Measurements from ENCODE around the gene CNTRL.
A peak's percentile ranks its signal among the peaks of the same experiment; 100 is the strongest.
"Not testable (repeated sequence)": the region's sequence is repeated elsewhere in the genome, so short reads cannot be mapped to it uniquely, and the experiment has no call there.

CNTRL gene

DNA sequence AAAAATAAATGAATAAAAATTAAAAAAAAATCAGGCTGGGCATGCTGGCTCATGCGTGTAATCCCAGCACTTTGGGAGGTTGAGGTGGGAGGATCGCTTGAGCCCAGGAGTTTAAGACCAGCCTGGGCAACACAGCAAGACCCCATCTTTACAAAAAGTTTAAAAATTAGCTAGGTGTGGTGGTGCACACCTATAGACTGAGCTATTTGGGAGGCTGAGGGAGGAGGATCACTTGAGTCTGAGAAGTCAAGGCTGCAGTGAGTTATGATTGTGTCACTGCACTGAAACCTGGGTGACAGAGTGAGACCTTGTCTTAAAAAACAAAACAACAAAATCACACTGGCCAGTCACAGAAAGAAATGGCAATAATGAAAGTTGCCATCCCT, 3.4 kb upstream of the CNTRL start:
- no peak for DNase-seq

DNA sequence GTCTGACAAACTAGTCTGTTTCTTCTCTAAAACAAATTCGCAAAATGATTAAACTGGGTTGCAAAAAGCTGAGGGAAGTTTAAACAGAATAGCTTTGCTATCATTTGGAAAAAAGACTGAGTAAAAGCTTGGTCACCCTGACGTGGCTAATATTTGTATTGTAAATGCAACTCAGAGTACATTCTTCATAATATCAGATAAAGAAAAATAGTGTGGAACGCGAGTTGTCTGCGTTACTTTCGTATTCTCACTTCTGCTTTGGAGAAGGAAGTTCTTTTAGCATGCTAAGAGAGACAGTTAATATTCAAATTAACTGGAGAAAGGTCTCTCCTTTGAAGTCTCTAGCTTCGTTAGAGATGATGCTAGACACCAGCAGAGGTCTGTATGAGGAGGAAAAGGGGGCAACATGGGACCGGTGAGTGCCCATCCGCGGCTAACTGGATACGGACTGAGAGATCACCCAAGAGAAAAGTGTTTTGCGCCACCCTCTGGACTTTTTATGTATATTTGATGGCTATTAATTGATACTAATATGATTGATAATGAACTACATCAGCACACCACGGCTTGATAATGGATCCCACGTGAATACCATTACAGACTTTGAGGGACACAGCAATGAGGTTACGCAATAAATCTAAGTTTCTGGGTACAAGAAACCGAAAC, 2.9 kb upstream of the CNTRL start:
- peak; percentile 58 for DNase-seq

DNA sequence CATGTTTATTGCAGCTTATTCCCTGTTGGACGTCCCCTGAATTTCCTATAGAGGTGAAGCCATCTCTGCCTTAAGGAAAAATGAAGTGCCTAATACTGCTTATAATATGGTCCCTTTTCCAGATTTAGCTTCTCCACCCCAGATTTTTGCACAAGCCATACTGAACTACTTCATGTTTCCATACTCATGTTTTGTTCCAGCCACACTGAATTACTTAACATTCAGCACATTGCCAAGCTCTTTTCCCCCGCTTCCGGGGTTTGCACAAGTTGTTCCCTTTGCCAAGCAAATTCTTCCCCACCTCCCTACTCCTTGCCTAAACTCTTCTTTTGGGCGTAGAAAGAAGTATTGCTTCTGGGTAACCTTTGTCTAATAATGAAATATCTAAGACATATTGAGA, 1.7 kb upstream of the CNTRL start:
- peak; percentile 68 for DNase-seq

DNA sequence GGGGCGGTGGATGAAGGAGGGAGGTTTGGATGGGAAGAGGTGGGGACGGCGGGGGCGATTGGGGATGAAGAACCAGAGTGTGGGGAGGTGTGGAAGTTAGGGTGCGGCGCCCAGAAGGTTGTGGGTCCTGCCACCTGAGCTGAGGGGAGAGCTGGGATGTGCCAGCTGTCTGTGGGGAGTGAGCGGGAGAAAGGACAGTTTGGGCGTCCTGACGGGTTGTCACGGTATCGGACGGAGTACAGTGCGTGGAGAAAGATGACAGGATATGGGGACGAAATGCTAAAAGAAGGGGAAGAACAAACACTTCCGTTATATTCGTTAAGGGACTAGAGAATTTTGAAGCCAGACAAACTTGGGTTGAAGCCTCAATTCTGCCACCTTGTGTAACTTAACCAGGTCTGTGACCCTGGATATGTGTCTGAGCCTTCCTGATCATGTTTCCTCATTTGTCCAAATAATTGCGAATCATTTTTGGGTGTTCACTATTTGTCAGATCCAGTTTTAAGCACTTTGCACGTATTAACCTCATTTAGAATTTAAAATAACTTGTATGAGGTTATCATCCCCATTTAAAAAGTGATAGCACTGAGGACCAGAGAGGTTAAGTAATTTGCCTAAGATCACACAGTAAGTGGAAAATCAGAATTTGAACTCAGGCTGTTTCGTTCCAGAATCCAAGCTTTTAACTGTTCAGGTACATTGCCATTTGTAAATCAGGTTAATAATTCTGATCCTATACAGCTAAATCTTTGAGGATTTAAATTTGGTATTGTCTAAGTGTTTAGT, 689 bp downstream of the CNTRL start:
- DNase-seq = peak; percentile 47

DNA sequence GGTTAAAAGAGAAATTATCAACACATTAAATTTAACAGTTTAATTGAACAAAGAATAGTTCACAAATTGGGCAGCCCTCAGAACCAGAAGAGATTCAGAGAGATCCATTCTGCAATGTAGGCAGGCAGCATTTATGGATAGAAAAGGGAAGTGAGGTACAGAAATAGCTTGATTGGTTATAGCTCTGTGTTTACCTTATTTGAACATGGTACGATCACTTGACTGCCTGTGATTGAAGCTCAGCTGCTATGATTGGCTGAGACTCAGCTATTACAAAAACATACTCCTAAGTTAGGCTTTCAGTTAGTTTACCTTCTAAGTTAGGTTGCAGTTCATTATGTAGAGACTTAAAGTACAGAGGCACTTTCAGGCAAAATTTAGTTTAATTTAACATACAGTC, 7.3 kb downstream of the CNTRL start:
- no peak for DNase-seq

DNA sequence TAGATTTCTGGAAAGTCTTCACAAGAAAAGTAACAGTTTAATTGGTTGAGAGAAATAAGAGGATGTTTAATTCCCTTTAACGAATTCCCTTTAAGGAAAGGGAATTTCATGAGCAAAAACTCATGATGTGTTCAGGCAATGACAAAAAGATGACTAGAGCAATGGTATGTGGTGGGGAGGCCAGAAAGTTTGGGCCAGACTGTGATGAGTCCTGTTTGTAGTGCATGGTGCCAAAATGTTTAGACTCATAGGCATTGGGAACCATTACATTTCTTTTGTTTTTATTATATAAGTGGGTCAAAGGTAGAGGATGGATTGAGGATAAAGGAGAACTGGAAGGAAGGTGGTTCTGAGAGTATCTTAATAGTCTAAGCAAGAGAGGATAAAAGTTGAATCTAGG, 10.9 kb downstream of the CNTRL start:
- DNase-seq = peak; percentile 2

DNA sequence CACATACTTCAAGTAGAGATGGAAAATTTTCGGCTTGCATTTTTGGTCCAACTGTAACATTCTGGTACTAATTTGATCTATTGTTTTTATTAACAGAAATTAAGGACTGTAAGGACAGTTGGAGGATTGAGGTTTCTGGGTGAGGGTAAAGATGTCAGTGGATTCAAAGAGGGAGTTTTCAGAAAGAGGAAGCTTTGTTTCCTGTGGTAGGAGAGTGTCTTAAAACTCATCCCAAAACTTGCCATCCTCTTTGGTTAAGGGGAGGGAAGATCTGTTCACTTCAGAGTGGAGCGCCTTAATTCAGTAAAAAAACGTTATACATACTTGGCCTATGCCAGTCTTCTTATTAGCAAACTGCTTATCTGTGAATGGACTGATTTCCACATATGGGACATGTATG, 13.8 kb downstream of the CNTRL start:
- DNase-seq = no peak

DNA sequence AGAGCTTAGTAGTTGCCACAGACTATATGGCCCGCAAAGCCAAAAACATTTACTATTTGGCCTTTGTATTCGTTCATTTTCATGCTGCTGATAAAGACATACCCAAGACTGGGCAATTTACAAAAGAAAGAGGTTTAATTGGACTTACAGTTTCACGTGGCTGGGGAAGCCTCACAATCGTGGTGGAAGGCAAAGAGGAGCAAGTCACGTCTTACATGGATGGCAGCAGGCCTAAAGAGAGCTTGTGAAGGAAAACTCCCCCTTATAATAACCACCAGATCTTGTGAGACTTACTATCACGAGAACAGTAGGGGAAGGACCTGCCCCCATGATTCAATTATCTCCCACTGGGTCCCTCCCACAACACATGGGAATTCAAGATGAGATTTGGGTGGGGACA, 16.0 kb downstream of the CNTRL start:
- DNase-seq = not testable (repeated sequence)

DNA sequence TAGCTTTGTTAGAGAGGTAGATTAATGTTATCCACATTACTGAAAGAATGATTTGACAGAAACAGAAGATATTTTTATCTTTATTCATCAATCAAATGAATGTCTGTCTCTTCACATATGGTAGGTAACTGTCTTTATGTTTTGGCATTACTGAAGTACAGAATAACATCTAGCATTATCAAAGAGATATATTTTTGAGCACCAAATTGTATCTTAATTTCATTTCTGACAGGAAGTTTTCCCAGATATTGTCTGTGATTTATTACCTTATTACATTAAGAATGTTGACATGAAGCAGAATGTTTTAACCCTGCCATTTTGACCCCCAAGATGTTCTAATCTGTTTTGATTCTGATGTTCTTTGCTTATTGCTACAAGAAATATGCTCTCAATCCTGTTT, 20.3 kb downstream of the CNTRL start:
- DNase-seq = no peak

DNA sequence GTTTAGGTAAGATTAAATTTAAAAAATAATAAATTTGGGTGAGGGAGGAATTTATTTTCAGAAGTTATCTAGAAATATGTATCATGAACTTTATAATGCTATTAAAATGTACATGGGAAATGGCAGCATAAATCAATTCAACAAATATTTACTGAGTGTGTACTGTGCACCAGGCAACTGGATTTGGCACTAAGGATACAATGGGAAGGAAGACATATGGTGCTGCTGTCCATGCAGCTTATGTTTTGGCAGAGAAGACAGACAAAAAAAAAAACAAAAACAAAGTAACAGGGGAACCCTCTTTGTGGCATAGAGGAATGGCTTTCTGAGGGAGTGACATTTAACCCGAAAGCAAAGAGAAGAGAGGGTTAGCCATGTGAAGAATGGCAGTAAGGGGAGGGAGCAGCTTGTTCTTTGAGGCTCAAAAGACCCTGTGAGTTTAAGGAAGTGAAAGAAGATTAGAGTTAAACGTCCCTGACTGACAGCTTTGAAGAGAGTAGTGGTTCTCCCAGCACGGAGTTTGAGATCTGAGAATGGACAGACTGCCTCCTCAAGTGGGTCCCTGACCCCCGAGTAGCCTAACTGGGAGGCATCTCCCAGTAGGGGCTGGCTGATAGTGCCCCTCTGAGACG, 23.9 kb downstream of the CNTRL start:
- DNase-seq = no peak

DNA sequence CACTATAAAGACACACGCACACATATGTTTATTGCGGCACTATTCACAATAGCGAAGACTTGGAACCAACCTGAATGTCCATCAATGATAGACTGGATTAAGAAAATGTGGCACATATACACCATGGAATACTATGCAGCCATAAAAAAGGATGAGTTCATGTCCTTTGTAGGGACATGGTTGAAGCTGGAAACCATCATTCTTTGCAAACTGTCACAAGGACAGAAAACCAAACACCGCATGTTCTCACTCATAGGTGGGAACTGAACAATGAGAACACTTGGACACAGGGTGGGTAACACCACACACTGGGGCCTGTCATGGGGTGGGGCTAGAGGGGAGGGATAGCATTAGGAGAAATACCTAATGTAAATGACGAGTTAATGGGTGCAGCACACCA, 29.3 kb downstream of the CNTRL start:
- not testable (repeated sequence) for DNase-seq

DNA sequence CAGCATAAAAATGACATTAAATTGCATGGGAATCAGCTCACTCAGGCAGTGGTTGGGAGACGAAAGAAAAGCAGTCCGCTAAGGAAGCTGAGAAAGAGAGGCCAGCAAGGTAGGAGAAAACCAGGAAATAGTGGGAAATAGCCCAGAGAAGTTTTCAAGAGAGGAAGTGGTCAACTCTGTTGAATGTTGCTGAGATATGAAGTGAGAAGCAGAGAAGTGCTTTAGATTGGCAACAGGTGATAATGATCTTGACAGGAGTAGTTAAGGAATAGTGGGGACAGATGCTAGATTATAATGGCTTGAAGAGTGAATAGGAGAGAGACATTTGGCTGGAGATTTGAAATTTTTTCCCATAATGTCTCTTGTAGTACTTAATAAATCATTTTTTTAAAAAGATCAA, 30.8 kb downstream of the CNTRL start:
- DNase-seq = no peak

DNA sequence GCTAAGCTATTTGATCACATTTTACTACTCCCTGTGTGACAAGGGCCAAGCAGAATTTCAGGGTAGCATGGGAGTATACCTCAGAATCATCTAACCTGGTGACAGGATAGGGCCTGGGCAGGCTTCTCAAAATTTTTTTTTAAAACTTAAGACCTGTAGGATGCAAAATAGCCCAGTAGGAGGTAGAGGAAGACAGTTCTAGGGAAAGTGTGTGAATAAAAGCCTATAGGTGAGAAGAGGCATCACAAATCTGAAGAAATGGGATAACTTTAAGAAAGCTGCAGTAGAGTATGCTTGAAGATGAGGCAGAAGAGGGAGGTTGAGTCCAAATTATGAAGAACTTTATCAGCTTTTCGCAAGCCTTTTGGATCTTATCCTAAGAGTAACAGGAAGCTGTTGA, 32.3 kb downstream of the CNTRL start:
- no peak for DNase-seq

DNA sequence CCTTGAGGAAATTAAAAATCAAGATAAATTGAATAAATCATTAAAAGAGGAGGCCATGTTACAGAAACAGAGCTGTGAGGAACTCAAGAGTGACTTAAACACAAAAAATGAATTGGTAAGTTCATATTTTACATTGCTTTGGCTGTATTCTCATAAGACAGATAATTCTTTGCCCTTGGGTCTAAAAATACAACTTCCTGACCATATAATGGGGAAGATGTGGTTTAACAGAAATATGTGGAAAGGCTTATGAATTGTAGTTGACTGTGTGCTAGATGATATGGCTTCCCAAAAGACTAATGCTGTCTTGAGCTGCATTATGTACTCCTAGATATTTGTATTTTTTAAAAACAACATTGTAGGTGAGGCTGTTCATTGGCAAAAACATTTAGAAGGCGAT, 33.1 kb downstream of the CNTRL start:
- DNase-seq = peak; percentile 16

DNA sequence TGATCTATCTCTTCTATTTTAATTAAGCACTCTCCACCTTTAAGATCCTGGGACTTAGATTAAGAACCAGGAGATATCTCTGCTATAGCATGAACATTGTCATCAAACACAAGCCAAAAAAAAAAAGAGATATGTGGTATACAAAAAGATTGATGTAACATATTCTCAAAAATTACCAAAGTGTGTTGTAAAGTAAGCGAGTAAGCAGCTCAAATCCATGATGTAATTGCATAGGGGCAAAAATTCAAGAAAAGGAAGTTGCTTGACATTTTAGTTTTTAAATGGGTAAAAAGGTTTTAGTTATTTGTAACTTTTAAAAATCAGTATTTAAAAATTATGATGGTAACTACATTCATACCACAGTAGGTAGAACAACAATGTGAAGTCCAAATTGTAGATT, 40.7 kb downstream of the CNTRL start:
- DNase-seq = no peak

DNA sequence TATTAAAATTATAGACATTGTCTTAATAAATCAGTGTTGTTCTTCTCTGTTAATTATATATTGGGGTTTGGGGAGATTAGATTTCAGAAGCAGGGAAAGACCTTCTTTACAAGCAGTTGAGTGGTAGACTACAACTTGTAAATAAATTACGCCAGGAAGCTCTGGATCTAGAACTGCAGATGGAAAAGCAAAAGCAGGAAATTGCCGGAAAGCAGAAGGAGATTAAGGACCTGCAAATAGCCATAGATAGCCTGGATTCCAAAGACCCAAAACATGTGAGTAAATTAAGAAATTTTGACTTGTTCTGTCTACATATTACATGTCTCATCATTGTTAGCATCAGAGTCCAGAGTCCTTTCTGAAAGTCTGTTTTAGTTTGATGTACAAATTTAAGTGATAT, 43.5 kb downstream of the CNTRL start:
- no peak for DNase-seq

DNA sequence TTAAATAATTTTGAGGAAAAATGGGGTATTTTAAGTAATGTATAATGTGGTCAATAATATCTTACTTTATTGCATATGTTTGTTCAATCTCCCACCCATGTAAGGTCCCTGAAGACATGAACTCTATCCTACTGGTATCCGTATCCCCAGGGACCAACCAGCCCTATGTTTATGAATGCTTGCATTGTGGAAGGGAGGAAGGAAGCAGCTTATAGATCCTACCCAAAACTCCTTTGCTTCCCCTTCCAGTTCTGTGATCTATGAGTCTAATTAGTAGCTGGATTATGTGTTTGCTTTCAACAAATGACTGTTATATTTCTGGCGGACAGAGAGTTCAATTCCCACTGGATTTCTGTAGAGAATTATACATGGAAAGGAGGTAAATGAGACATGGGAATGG, 45.6 kb downstream of the CNTRL start:
- DNase-seq = no peak

DNA sequence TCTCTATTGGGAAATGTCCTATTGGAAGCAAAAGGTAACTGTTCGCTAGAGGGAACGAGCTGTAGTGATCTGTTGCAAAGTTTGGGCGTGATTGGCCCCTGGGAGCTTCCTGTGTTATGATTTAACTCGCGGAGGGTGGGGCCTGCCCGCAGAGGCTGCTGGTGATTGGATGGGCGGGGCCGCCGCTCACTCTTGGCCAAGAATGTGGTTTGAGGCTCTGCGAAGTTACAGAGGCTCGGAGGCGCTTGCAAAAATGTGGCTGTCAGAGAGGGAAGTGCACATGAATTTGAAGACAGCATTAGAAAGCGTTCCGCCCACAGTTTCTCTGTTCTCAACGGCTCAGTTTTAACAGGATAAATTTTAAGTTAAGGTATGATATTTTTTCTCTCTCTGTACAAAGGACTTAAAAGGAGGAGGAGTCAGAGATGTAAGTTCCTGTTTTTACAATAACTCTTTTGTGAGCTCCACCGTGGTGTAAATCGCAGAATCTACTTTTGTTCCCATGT, 46.9 kb downstream of the CNTRL start:
- DNase-seq = peak; percentile 96

DNA sequence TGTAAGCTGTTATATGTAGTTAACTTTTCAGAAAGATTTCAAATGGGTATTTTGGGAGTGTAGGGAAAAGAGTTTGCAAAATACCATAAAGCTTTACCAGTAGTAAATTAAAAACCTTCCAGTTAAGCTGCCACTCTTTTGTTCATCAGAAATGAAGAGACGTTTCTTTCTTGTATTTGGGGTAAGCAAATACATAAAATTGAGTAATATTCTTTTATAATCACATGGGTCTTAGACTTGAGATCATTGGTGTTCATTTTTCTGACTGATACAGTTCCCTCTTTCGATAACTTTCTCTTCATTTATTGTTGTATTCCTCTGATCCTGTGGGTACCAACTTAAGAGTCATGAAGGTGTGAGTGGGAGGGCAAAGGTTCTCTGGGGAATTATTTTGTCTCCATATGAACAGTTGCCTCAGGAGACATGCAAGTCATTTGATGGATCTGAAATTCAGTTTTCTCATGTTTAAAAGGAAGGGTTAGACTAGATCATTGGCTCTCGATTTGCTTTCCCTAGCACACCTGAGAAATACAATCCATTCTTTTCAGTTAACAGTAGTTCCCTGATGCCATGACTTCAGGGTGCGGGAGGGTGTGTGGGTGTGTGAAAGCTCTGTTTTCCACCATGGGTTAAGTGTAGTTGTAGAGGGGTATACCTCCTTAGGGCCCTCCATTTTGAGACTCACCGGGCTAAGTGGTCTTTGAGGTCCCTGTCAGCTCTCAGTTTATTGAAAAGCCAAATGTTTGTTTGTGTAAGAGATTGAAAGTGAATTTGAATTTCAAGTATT, 47.7 kb downstream of the CNTRL start:
- DNase-seq = no peak

DNA sequence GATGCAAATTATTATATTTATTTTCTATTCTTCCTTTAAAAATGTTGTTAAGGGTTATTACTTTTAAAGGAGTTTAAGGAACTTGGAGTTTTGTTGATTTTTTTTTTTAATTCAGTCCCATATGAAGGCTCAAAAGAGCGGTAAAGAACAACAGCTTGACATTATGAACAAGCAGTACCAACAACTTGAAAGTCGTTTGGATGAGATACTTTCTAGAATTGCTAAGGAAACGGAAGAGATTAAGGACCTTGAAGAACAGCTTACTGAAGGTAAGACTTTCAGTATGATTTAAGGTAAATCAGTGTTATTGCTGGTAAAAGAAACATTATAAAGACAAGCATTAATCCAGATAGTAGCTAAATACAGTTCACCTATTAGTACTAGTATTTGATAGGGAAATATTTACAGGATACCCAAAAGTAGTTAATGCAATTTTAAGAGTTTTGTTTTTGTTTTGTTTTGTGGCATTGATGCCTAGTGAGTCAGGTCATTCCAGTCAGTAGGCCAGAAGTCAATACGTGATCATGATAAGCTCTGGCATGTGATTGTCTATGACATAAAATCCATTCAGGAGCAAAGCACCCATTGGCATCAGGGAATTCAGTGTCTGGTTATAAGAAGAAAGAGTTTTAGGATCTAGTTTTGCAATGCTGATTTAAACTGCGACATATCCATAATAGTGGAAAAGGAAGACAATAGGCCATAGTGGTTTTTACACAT, 49.2 kb downstream of the CNTRL start:
- DNase-seq = no peak

DNA sequence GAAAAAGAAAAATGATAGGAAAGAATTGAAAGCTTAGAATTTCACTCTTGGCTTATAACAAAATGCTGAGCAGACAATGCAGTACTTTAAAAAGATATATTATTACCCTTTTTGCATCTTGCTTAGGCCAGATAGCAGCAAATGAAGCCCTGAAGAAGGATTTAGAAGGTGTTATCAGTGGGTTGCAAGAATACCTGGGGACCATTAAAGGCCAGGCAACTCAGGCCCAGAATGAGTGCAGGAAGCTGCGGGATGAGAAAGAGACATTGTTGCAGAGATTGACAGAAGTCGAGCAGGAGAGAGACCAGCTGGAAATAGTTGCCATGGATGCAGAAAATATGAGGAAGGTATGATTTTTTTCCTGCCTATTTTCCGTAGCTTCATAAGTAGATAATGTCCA, 50.8 kb downstream of the CNTRL start:
- DNase-seq = no peak

DNA sequence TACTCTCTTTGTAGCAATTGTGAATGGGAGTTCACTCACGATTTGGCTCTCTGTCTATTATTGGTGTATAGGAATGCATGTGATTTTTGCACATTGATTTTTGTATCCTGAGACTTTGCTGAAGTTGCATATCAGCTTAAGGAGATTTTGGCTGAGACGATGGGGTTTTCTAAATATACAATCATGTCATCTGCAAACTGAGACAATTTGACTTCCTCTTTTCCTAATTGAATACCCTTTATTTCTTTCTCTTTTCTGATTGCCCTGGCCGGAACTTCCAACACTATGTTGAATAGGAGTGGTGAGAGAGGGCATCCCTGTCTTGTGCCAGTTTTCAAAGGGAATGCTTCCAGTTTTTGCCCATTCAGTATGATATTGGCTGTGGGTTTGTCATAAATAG, 54.6 kb downstream of the CNTRL start:
- DNase-seq = not testable (repeated sequence)

Data from fibroblast of skin of back (primary cell).